Ovary (tissue), 9 donors: ENCODE data around the gene LYPD5. TPM values are rescaled to one million over a fixed set of nuclear protein-coding genes. Genes with fewer than 3 reads are reported as not detected.

ENCODE experiments used
- DNase-seq, 5 donors: peaks; one replicate each; pipeline ENCODE4 v3.0.0-alpha.2; 2019 to 2020
- H3K27ac ChIP-seq, 2 donors: fragments of 200-600 bp; one replicate each; pipeline versions ENCODE4 v1.5.1 to v1.8.0; 2019 to 2022
- H3K27me3 ChIP-seq: fragments of 200-600 bp; one replicate; pipeline ENCODE4 v1.8.0; 2022
- H3K36me3 ChIP-seq: fragments of 200-600 bp; sonication (generic); one replicate; pipeline ENCODE4 v1.5.1; 2019
- H3K4me1 ChIP-seq: one replicate; pipeline ENCODE4 v1.8.1; 2013; ENCODE audit warnings: mild to moderate bottlenecking, moderate library complexity; ENCODE audit not compliant: insufficient read depth
- H3K4me3 ChIP-seq: fragments of 200-600 bp; sonication (generic); one replicate; pipeline ENCODE4 v1.5.1; 2017
- H3K9me3 ChIP-seq, 2 donors: fragments of 200-600 bp in 1 of 2; sonication (generic) in 1 of 2; one replicate each; pipeline versions ENCODE4 v1.5.1 to v1.8.1; 2013 to 2019; ENCODE audit warnings: mild to moderate bottlenecking in 1 of 2, moderate library complexity in 1 of 2
- CTCF ChIP-seq, 3 donors: fragments of 450-650 bp in 2 of 3; fragments of 200-600 bp in 1 of 3; IDR thresholded peaks; one replicate each; pipeline versions ENCODE4 v1.5.1 to v1.8.0; 2016 to 2022; ENCODE audit warnings: antibody characterized with exemption in 3 of 3, mild to moderate bottlenecking in 1 of 3
- EP300 ChIP-seq: sonication (generic); formaldehyde crosslinking; IDR thresholded peaks from one replicate; pipeline ENCODE4 v1.6.1; 2017; ENCODE audit warnings: antibody characterized with exemption
- POLR2A ChIP-seq: fragments of 450-650 bp; IDR thresholded peaks from one replicate; pipeline ENCODE4 v1.6.1; 2017; ENCODE audit warnings: antibody characterized with exemption, mild to moderate bottlenecking, moderate library complexity
- WGBS, 3 donors: extraction: QIAGEN DNeasy Blood & Tissue Kit in 1 of 3; methylation state at CpG; one replicate each; pipeline versions ENCODE4 v1.1.5 to v1.1.7; 2013 to 2017; 5-methylcytosine and 5-hydroxymethylcytosine counted together
- intact Hi-C, 4 donors: fragments of 100-400 bp; cut with DNase I; formaldehyde crosslinking; loops; one replicate each; pipeline versions ENCODE4 v1.11.0 to v1.15.1; 2022 to 2023
- polyA plus RNA-seq, 2 donors: library from polyadenylated mRNA; stranded (reverse); fragments of 200-250 nt in 1 of 2; fragments of 350-450 nt in 1 of 2; fragmentation: Illumina TruSeq in 1 of 2; extraction: RNeasy Lipid Tissue Mini Kit (QIAGEN cat#74804) in 1 of 2; gene quantifications; one replicate each; pipeline ENCODE4 v1.2.3, GENCODE V29; 2013 to 2014
- total RNA-seq, 7 donors: library from RNA; depleted of rRNA in 2 of 7; stranded (reverse); fragments of >200 nt in 2 of 7; fragmentation: NEBNext Ultra II Directional in 3 of 7; extraction: Animal tissue kit (Norgen Biotek cat#: 25700) in 3 of 7; gene quantifications; one replicate each; pipeline versions ENCODE4 v1.1.0 to v1.2.4, GENCODE V29; 2016 to 2023
- donor health status: DM: no; HTN: no; CAD: no; lungs with moderate emphysema.
- donor health status: DM: no; HTN: no; CAD: no.
- donor health status: Bipolar disorder and iron deficiency.
- donor health status: DM: yes; HTN: yes; CAD: no.
- donor health status: DM: no; HTN: no; CAD: no.
- donor health status: DM: yes; HTN: yes; CAD: no.

The LYPD5 gene
- total and polyA plus RNA-seq, 9 donors: 0.25 to 1.9 (median 0.79) TPM

GRCh38 chr19:43748685-43749084 lies 53.6 kb downstream of the LYPD5 start:
- Histone ChIP-seq H3K27me3 (no peaks in the 10 kb centered on the region), H3K9me3 (no peaks in the 10 kb centered on the region), H3K27ac (no peak overlapping the region), H3K4me3 (no peak overlapping the region), H3K4me1 (no peaks in the 10 kb centered on the region), H3K36me3 (no peaks in the 10 kb centered on the region)
- DNase-seq: no peak
- TF ChIP-seq POLR2A: no peak
- no peak for TF ChIP-seq CTCF (IDR thresholded peaks at IDR 0.05)
- no peak for TF ChIP-seq EP300
- intact Hi-C loops: loop anchor here in 1 of 4 donors (5.0 kb wide), 1 partner anchor 34 kb away; the partner anchor contains the start of gene KCNN4
- WGBS, 3 donors: 80 to 84% (median 83%) methylated on average over 4 of the region's 4 CpGs

GRCh38 chr19:43748205-43748594 lies 54.0 kb downstream of the LYPD5 start:
- intact Hi-C loops: loop anchor here in 1 of 4 donors (5.0 kb wide), 1 partner anchor 34 kb away; the partner anchor contains the start of gene KCNN4

GRCh38 chr19:43747557-43748204 lies 54.6 kb downstream of the LYPD5 start:
- Histone ChIP-seq H3K4me1 (no peaks in the 10 kb centered on the region), H3K27me3 (no peaks in the 10 kb centered on the region), H3K27ac (no peak overlapping the region), H3K9me3 (no peaks in the 10 kb centered on the region), H3K4me3 (no peak overlapping the region), H3K36me3 (no peaks in the 10 kb centered on the region)
- intact Hi-C loops: loop anchor here in 2 of 4 donors (2.0 to 5.0 kb wide), 2 partner anchors 35 kb away; partner anchors contain the start of gene KCNN4 (in 1 of the 2)
- no peak for DNase-seq
- no peak for TF ChIP-seq EP300
- TF ChIP-seq POLR2A: no peak
- TF ChIP-seq CTCF (IDR thresholded peaks at IDR 0.05): no peak
- WGBS, 3 donors: 81 to 85% (median 85%) methylated on average over 15 to 16 of the region's 16 CpGs

More at GRCh38 chr19:43748205-43748594, 54.0 kb downstream of the LYPD5 start:
- 87 to 92% (median 91%) methylated on average over 4 of the region's 4 CpGs for WGBS, 3 donors
- no peak for DNase-seq
- no peak overlapping the region for H3K4me3 ChIP-seq
- no peaks in the 10 kb centered on the region for H3K27me3 ChIP-seq
- no peak overlapping the region for H3K27ac ChIP-seq
- TF ChIP-seq EP300 (no peak), POLR2A (no peak), CTCF (IDR thresholded peaks at IDR 0.05) (no peak)
- no peaks in the 10 kb centered on the region for H3K36me3 ChIP-seq
- H3K4me1 ChIP-seq: no peaks in the 10 kb centered on the region
- H3K9me3 ChIP-seq: no peaks in the 10 kb centered on the region

Other genes with a start within 250 kb of the LYPD5 start
- 10 to 100 TPM; 19.0 to 39.9 (median 28.4) TPM for gene XRCC1, start 226.9 kb downstream of the LYPD5 start, total RNA-seq
- 10 to 100 TPM; 16.8 to 37.7 TPM for gene XRCC1, start 226.9 kb downstream of the LYPD5 start, polyA plus RNA-seq
- 10 to 100 TPM; 10.6 to 22.3 (median 17.7) TPM for gene PINLYP, start 226.6 kb downstream of the LYPD5 start, total RNA-seq
- gene PINLYP, start 226.6 kb downstream of the LYPD5 start, polyA plus RNA-seq: 10 to 100 TPM; 25.5 to 29.9 TPM
- 10 to 100 TPM; 11.6 to 25.8 (median 19.8) TPM for gene IRGQ, start 206.3 kb downstream of the LYPD5 start, total RNA-seq
- gene IRGQ, start 206.3 kb downstream of the LYPD5 start, polyA plus RNA-seq: 10 to 100 TPM in 1 of 2 donors, 1 to 10 TPM in 1; 5.4 to 10.5 TPM
- 10 to 100 TPM; 11.5 to 22.4 (median 16.9) TPM for gene ZNF576, start 205.9 kb downstream of the LYPD5 start, total RNA-seq
- gene ZNF576, start 205.9 kb downstream of the LYPD5 start, polyA plus RNA-seq: 10 to 100 TPM in 1 of 2 donors, 1 to 10 TPM in 1; 8.6 to 16.6 TPM
- gene SRRM5, start 190.4 kb downstream of the LYPD5 start, total RNA-seq: under 1 TPM; 0.10 to 0.73 (median 0.33) TPM
- under 1 TPM; 0.25 to 0.50 TPM for gene SRRM5, start 190.4 kb downstream of the LYPD5 start, polyA plus RNA-seq
- gene ZNF428, start 182.8 kb downstream of the LYPD5 start, total RNA-seq: 10 to 100 TPM; 30.0 to 69.0 (median 43.1) TPM
- 10 to 100 TPM; 11.6 to 59.0 TPM for gene ZNF428, start 182.8 kb downstream of the LYPD5 start, polyA plus RNA-seq
- gene CADM4, start 162.6 kb downstream of the LYPD5 start, total RNA-seq: 10 to 100 TPM in 6 of 7 donors, 1 to 10 TPM in 1; 8.2 to 24.3 (median 11.3) TPM
- 10 to 100 TPM in 1 of 2 donors, 1 to 10 TPM in 1; 6.2 to 17.8 TPM for gene CADM4, start 162.6 kb downstream of the LYPD5 start, polyA plus RNA-seq
- 100 to 1,000 TPM in 1 of 7 donors, 10 to 100 TPM in 5, 1 to 10 TPM in 1; 9.4 to 112 (median 22.1) TPM for gene PLAUR, start 132.3 kb downstream of the LYPD5 start, total RNA-seq
- gene PLAUR, start 132.3 kb downstream of the LYPD5 start, polyA plus RNA-seq: 10 to 100 TPM in 1 of 2 donors, 1 to 10 TPM in 1; 9.5 to 13.4 TPM
- not detected for gene IRGC, start 86.4 kb downstream of the LYPD5 start, total RNA-seq
- gene IRGC, start 86.4 kb downstream of the LYPD5 start, polyA plus RNA-seq: not detected
- 10 to 100 TPM; 13.9 to 34.8 (median 24.2) TPM for gene SMG9, start 47.5 kb downstream of the LYPD5 start, total RNA-seq
- 10 to 100 TPM; 15.7 to 15.9 TPM for gene SMG9, start 47.5 kb downstream of the LYPD5 start, polyA plus RNA-seq
- 1 to 10 TPM in 5 of 7 donors, under 1 TPM in 2; 0.61 to 9.1 (median 2.6) TPM for gene KCNN4, start 21.5 kb downstream of the LYPD5 start, total RNA-seq
- gene KCNN4, start 21.5 kb downstream of the LYPD5 start, polyA plus RNA-seq: under 1 TPM; 0.28 to 0.71 TPM
- gene ZNF283, start 24.9 kb upstream of the LYPD5 start, total RNA-seq: 10 to 100 TPM in 5 of 7 donors, 1 to 10 TPM in 2; 8.2 to 14.6 (median 11.9) TPM
- 1 to 10 TPM; 3.2 to 7.3 TPM for gene ZNF283, start 24.9 kb upstream of the LYPD5 start, polyA plus RNA-seq
- gene ZNF404, start 81.5 kb upstream of the LYPD5 start, total RNA-seq: 1 to 10 TPM; 2.1 to 6.4 (median 4.6) TPM
- 1 to 10 TPM; 3.2 TPM for gene ZNF404, start 81.5 kb upstream of the LYPD5 start, polyA plus RNA-seq
- gene ZNF45, start 132.8 kb upstream of the LYPD5 start, total RNA-seq: 10 to 100 TPM in 5 of 7 donors, 1 to 10 TPM in 2; 8.3 to 18.8 (median 15.1) TPM
- 10 to 100 TPM in 1 of 2 donors, 1 to 10 TPM in 1; 7.0 to 13.4 TPM for gene ZNF45, start 132.8 kb upstream of the LYPD5 start, polyA plus RNA-seq
- 10 to 100 TPM in 1 of 7 donors, 1 to 10 TPM in 6; 2.2 to 11.5 (median 8.0) TPM for gene ZNF221, start 148.8 kb upstream of the LYPD5 start, total RNA-seq
- gene ZNF221, start 148.8 kb upstream of the LYPD5 start, polyA plus RNA-seq: 1 to 10 TPM; 2.3 to 3.3 TPM
- gene ZNF155, start 181.7 kb upstream of the LYPD5 start, total RNA-seq: 10 to 100 TPM in 5 of 7 donors, 1 to 10 TPM in 2; 3.7 to 13.2 (median 10.7) TPM
- 1 to 10 TPM; 6.4 to 9.7 TPM for gene ZNF155, start 181.7 kb upstream of the LYPD5 start, polyA plus RNA-seq
- 10 to 100 TPM in 1 of 7 donors, 1 to 10 TPM in 6; 2.6 to 11.2 (median 4.4) TPM for gene ZNF230, start 200.5 kb upstream of the LYPD5 start, total RNA-seq
- 1 to 10 TPM; 3.5 to 4.1 TPM for gene ZNF230, start 200.5 kb upstream of the LYPD5 start, polyA plus RNA-seq
- gene ZNF222, start 222.9 kb upstream of the LYPD5 start, total RNA-seq: 1 to 10 TPM; 3.3 to 6.0 (median 4.1) TPM
- gene ZNF222, start 222.9 kb upstream of the LYPD5 start, polyA plus RNA-seq: 1 to 10 TPM; 4.8 to 4.9 TPM
- 1 to 10 TPM; 3.5 to 7.3 (median 4.7) TPM for gene ZNF223, start 249.6 kb upstream of the LYPD5 start, total RNA-seq
- 1 to 10 TPM; 4.5 to 6.3 TPM for gene ZNF223, start 249.6 kb upstream of the LYPD5 start, polyA plus RNA-seq